A673 (cell line): ENCODE data around the gene BBS9. TPM values are rescaled to one million over a fixed set of nuclear protein-coding genes. Genes with fewer than 3 reads are reported as not detected.

Experiments
- BruUV-seq: library from RNA; stranded (reverse); fragments of 400-500 nt; replicated peaks from 2 replicates; lab custom pipeline; 2021; lab: Mats Ljungman, UMichigan
- CTCF ChIA-PET: fragments of 300-600 bp; sonication (Branson Sonifier 250); formaldehyde crosslinking; loops from one replicate; lab custom pipeline; 2022; ENCODE audit warnings: antibody characterized with exemption; lab: Charles Lee
- POLR2A ChIA-PET: fragments of 300-600 bp; sonication (Branson Sonifier 250); formaldehyde crosslinking; loops from one replicate; lab custom pipeline; 2022; ENCODE audit warnings: antibody characterized with exemption; ENCODE audit not compliant: low non-redundant PET; lab: Charles Lee
- DNase-seq: peaks from one replicate; pipeline ENCODE4 v3.0.0-alpha.2; 2015; ENCODE audit warnings: low spot score
- H3K27ac ChIP-seq: fragments of 200-600 bp; sonication (generic); 2 replicates; pipeline ENCODE4 v1.5.1; 2016; ENCODE audit warnings: mixed run types, low read depth, mild to moderate bottlenecking, mixed read lengths, antibody characterized with exemption, low read length; ENCODE audit not compliant: poor library complexity, severe bottlenecking
- H3K27me3 ChIP-seq: fragments of 200-600 bp; sonication (generic); replicated peaks from 2 replicates; pipeline ENCODE4 v1.6.1; 2017; ENCODE audit warnings: mixed run types, low read depth, mild to moderate bottlenecking, mixed read lengths, antibody characterized with exemption, low read length; ENCODE audit not compliant: insufficient read depth, poor library complexity
- H3K36me3 ChIP-seq: fragments of 200-600 bp; sonication (generic); 2 replicates; pipeline ENCODE4 v1.6.1; 2016; ENCODE audit warnings: mixed run types, mild to moderate bottlenecking, mixed read lengths, antibody characterized with exemption, low read length; ENCODE audit not compliant: insufficient read depth, poor library complexity, severe bottlenecking
- H3K4me1 ChIP-seq: fragments of 200-600 bp; sonication (generic); 2 replicates; pipeline ENCODE4 v1.6.1; 2017; ENCODE audit warnings: mixed run types, mild to moderate bottlenecking, mixed read lengths, antibody characterized with exemption, low read length; ENCODE audit not compliant: insufficient read depth, poor library complexity, severe bottlenecking
- H3K4me3 ChIP-seq: fragments of 200-600 bp; sonication (generic); 2 replicates; pipeline ENCODE4 v1.5.1; 2016; ENCODE audit warnings: low read depth, mixed run types, mild to moderate bottlenecking, mixed read lengths, low read length; ENCODE audit not compliant: poor library complexity, severe bottlenecking
- H3K9me3 ChIP-seq: fragments of 200-600 bp; sonication (generic); 2 replicates; pipeline ENCODE4 v1.6.1; 2016; ENCODE audit warnings: mixed run types, low read depth, mild to moderate bottlenecking, mixed read lengths, antibody characterized with exemption, low read length; ENCODE audit not compliant: poor library complexity, severe bottlenecking
- CTCF ChIP-seq: fragments of 300-800, 200-600 bp; sonication (generic); conservative IDR thresholded peaks from 2 replicates; pipeline ENCODE4 v1.5.1; 2017; ENCODE audit warnings: low read depth, mild to moderate bottlenecking, antibody characterized with exemption, low read length, moderate library complexity, mixed read lengths
- EZH2 ChIP-seq: fragments of 200-600 bp; sonication (generic); IDR thresholded peaks from 2 replicates; pipeline ENCODE4 v1.6.1; 2017; ENCODE audit warnings: borderline replicate concordance, low read depth, mild to moderate bottlenecking, mixed read lengths, antibody characterized with exemption, low read length; ENCODE audit not compliant: poor library complexity, severe bottlenecking
- intact Hi-C: fragments of 100-400 bp; cut with micrococcal nuclease; formaldehyde crosslinking; loops from one replicate; pipeline ENCODE4 v1.10.0; 2022; ENCODE audit not compliant: unreplicated experiment
- total RNA-seq: library from RNA; stranded (reverse); gene quantifications from 2 replicates; pipeline ENCODE4 v1.2.3, GENCODE V29; 2021

BBS9 gene
- total RNA-seq, 1 experiment from 2014 or later, result 9.4 TPM

GRCh38 chr7:33640741-33641140, 511.4 kb downstream of the BBS9 start:
- no peak for TF ChIP-seq CTCF
- TF ChIP-seq EZH2, result no peak
- ChIA-PET CTCF (no interaction called here), POLR2A (interaction anchor here (0.7 kb wide), 1 partner anchor 75 kb away, joined by 4 read pairs; no protein-coding TSS in a partner anchor)
- H3K27me3 ChIP-seq, result no peaks in the 10 kb centered on the region
- DNase-seq, result peak; percentile 2
- intact Hi-C loops, result no loop called here
- H3K4me1 ChIP-seq, result peaks cover 3% of the 10 kb centered on the region
- no TSS peak for BruUV-seq
- no peaks in the 10 kb centered on the region for H3K9me3 ChIP-seq
- no peak overlapping the region for H3K27ac ChIP-seq
- H3K4me3 ChIP-seq, result no peak overlapping the region
- H3K36me3 ChIP-seq, result no peaks in the 10 kb centered on the region

GRCh38 chr7:33642312-33642711, 512.9 kb downstream of the BBS9 start:
- no peak overlapping the region for H3K27ac ChIP-seq
- POLR2A ChIA-PET, result no interaction called here
- no peak for DNase-seq
- CTCF ChIA-PET, result no interaction called here
- no peak overlapping the region for H3K4me3 ChIP-seq
- TF ChIP-seq EZH2, result no peak
- no peak for TF ChIP-seq CTCF
- no TSS peak for BruUV-seq
- intact Hi-C loops, result no loop called here
- H3K27me3 ChIP-seq, result no peaks in the 10 kb centered on the region
- peaks cover 3% of the 10 kb centered on the region for H3K4me1 ChIP-seq
- H3K36me3 ChIP-seq, result no peaks in the 10 kb centered on the region
- H3K9me3 ChIP-seq, result no peaks in the 10 kb centered on the region

- TF ChIP-seq CTCF (no peak), EZH2 (no peak)
- no peaks in the 10 kb centered on the region for H3K9me3 ChIP-seq
- H3K4me1 ChIP-seq, result peaks cover 3% of the 10 kb centered on the region
- H3K27me3 ChIP-seq, result no peaks in the 10 kb centered on the region
- no TSS peak for BruUV-seq
- POLR2A ChIA-PET, result no interaction called here
- DNase-seq, result no peak
- intact Hi-C loops, result no loop called here
- CTCF ChIA-PET, result no interaction called here
- no peak overlapping the region for H3K4me3 ChIP-seq
- no peak overlapping the region for H3K27ac ChIP-seq
- no peaks in the 10 kb centered on the region for H3K36me3 ChIP-seq
These were observed 514.2 kb downstream of the BBS9 start for GRCh38 chr7:33643530-33643929.
